Activated CD8-positive, alpha-beta T cell treated with anti-CD3 and anti-CD28 coated beads, Interleukin-2, amount 10 ng/mL, durations not matched to agents 7 days and 5 days (primary cell): ENCODE measurements around the gene KRTAP2-2. TPM values are rescaled to one million over a fixed set of nuclear protein-coding genes. Genes with fewer than 3 reads are reported as not detected.

Experiments used
- ATAC-seq: fragments of 150-1000 bp; cut with Tn5 transposase; one replicate; pipeline ENCODE4 v1.10.0; 2021; ENCODE audit warnings: moderate library complexity
- CTCF ChIA-PET: fragments of 350-600 bp; sonication (Branson Sonifier 250); formaldehyde crosslinking; loops from one replicate; lab custom pipeline; 2021; ENCODE audit warnings: antibody characterized with exemption; lab: Charles Lee
- POLR2A ChIA-PET: fragments of 350-600 bp; sonication (Branson Sonifier 250); formaldehyde crosslinking; loops from one replicate; lab custom pipeline; 2021; ENCODE audit warnings: antibody characterized with exemption; lab: Charles Lee
- DNase-seq: peaks from one replicate; pipeline ENCODE4 v3.0.0-alpha.2; 2020
- H3K27ac Mint-ChIP-seq: one replicate; pipeline ENCODE4 v1.8.0; 2021; ENCODE audit warnings: mild to moderate bottlenecking, mixed read lengths
- H3K27me3 Mint-ChIP-seq: one replicate; pipeline ENCODE4 v1.8.0; 2021; ENCODE audit warnings: low read depth, mixed read lengths
- H3K36me3 Mint-ChIP-seq: one replicate; pipeline ENCODE4 v1.8.0; 2021; ENCODE audit warnings: low read depth, mixed read lengths
- H3K4me1 Mint-ChIP-seq: one replicate; pipeline ENCODE4 v1.8.0; 2021; ENCODE audit warnings: low read depth, mixed read lengths
- H3K4me3 Mint-ChIP-seq: one replicate; pipeline ENCODE4 v1.8.0; 2021; ENCODE audit warnings: mild to moderate bottlenecking, mixed read lengths
- H3K9me3 Mint-ChIP-seq: one replicate; pipeline ENCODE4 v1.8.0; 2022; ENCODE audit warnings: mixed read lengths; ENCODE audit not compliant: insufficient read depth
- total RNA-seq, 2 experiments: library from RNA; stranded (reverse); gene quantifications; one replicate each; pipeline ENCODE4 v1.2.3, GENCODE V29; 2021

Gene KRTAP2-2
- total RNA-seq, 2 experiments from 2014 or later = not detected

DNA sequence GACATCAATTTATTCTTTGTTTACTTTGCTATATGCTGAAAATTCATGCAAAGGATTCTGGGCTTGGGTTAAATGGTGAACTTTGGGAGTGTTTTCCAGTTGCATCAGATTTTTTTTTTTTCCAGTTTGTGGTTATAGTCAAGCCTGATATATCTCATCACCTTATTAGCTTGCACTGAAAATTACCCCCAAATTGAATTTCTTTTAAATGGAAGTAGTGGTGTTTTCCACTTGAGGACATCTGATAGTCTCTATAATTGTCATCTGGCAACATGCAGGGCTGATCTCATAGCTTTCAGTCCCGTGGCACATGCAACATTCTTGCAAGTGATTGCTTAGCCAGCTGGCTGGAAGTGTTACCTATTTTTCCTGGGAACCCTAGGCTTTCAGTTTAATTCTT, 41.4 kb downstream of the KRTAP2-2 start:
- DNase-seq (no peak), ATAC-seq (no peak)
- Mint-ChIP-seq H3K27me3 (peaks cover 10% of the 10 kb centered on the region), H3K9me3 (no peaks in the 10 kb centered on the region), H3K27ac (no peak overlapping the region), H3K36me3 (no peaks in the 10 kb centered on the region), H3K4me3 (no peak overlapping the region), H3K4me1 (no peaks in the 10 kb centered on the region)
- CTCF ChIA-PET = no interaction called here
- POLR2A ChIA-PET = no interaction called here

DNA sequence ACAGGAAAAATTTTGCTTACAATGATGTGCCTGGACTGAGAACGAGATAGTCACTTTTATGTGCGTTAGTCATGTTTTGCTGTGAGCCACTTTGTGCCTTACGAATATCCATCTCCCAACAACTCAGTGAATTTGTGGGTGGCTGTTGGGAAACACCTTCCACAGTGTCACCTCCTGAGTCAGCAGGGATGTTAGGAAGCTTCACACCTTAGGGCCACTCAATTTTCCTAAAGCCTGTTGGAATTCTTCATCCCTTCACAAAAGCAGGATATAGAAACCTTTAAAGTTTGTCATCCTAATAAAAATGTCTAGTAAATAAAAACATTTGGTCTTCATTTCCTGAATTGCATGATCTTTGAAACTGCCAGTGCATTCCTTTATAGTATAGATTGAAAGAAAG, 41.8 kb downstream of the KRTAP2-2 start:
- Mint-ChIP-seq H3K36me3 (no peaks in the 10 kb centered on the region), H3K27me3 (peaks cover 10% of the 10 kb centered on the region), H3K27ac (no peak overlapping the region), H3K4me1 (no peaks in the 10 kb centered on the region), H3K9me3 (no peaks in the 10 kb centered on the region), H3K4me3 (no peak overlapping the region)
- DNase-seq = no peak
- CTCF ChIA-PET = no interaction called here
- no peak for ATAC-seq
- POLR2A ChIA-PET = no interaction called here

- no peaks in the 10 kb centered on the region for H3K4me1 Mint-ChIP-seq
- no peaks in the 10 kb centered on the region for H3K36me3 Mint-ChIP-seq
- ATAC-seq = no peak
- peaks cover 10% of the 10 kb centered on the region for H3K27me3 Mint-ChIP-seq
- no peak overlapping the region for H3K27ac Mint-ChIP-seq
- H3K4me3 Mint-ChIP-seq = no peak overlapping the region
- DNase-seq = no peak
- H3K9me3 Mint-ChIP-seq = no peaks in the 10 kb centered on the region
- POLR2A ChIA-PET = no interaction called here
- CTCF ChIA-PET = no interaction called here
These were observed 42.5 kb downstream of the KRTAP2-2 start for GRCh38 chr17:41012326-41013120.

GRCh38 chr17:41010441-41010840, 44.6 kb downstream of the KRTAP2-2 start:
- ATAC-seq = no peak
- no peaks in the 10 kb centered on the region for H3K9me3 Mint-ChIP-seq
- DNase-seq = no peak
- no peak overlapping the region for H3K27ac Mint-ChIP-seq
- no peaks in the 10 kb centered on the region for H3K4me1 Mint-ChIP-seq
- H3K36me3 Mint-ChIP-seq = no peaks in the 10 kb centered on the region
- H3K27me3 Mint-ChIP-seq = peaks cover 10% of the 10 kb centered on the region
- ChIA-PET CTCF (no interaction called here), POLR2A (interaction anchor here (0.6 kb wide), 1 partner anchor 14 kb away, joined by 3 read pairs; no protein-coding TSS in a partner anchor)
- H3K4me3 Mint-ChIP-seq = no peak overlapping the region

- Mint-ChIP-seq H3K27ac (no peak overlapping the region), H3K4me1 (no peaks in the 10 kb centered on the region), H3K27me3 (peaks cover 10% of the 10 kb centered on the region), H3K9me3 (no peaks in the 10 kb centered on the region), H3K4me3 (no peak overlapping the region), H3K36me3 (no peaks in the 10 kb centered on the region)
- ChIA-PET CTCF (interaction anchor here (1.0 kb wide), 1 partner anchor 206 kb away, joined by 3 read pairs; no protein-coding TSS in a partner anchor), POLR2A (interaction anchor here (0.6 kb wide), 1 partner anchor 13 kb away, joined by 3 read pairs; no protein-coding TSS in a partner anchor)
- DNase-seq = no peak
- ATAC-seq = no peak
These were observed 45.1 kb downstream of the KRTAP2-2 start for GRCh38 chr17:41009936-41010335.

DNA sequence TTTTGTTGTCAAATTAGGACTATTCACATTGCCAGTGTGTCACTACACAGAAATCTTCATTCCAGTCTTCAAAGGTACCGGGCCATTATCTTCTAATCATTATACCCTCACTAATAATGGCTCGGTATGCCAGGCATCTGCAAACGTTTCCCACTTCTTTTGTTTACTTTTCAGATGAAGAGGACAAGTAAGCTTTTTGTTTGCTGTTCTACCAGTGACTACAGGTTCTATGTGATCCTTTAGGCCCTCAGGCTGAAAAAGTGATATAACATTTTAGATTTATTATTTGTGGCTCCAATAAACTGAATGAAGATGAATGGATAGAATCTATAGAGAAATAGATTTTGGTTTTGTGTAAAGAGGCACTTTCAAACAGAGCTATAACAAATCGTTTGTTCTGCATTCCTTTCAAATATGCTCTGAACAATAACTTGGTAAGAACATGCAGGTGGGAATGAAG, 45.7 kb downstream of the KRTAP2-2 start:
- ChIA-PET CTCF (interaction anchor here (1.0 kb wide), 1 partner anchor 205 kb away, joined by 3 read pairs; no protein-coding TSS in a partner anchor), POLR2A (no interaction called here)
- no peak overlapping the region for H3K27ac Mint-ChIP-seq

DNA sequence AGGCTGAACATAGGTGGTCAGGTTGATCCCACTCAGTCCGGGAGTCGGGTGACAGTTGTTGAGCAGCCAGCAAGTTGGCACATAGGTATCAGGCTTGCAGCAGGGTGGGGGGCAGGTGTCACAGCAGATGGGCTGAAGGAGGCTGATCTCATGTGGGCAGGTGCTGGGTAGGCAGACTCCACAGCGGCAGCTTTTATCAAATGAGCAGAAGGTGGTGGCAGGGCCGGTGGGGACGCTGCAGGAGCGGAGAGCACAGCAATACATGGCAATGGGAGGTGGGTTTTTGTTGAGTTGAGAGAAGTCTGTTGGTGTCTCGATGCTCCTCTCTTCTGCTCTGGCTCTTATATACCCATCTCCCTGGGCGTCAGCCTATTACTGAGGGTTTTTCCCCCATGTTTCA, 46.2 kb downstream of the KRTAP2-2 start, which contains the start of gene KRTAP3-1:
TSS of gene KRTAP3-1 (minus strand) at position 318 of the 400 bp plus-strand sequence. CDS start at position 264, 54 bp downstream.
- ChIA-PET POLR2A (no interaction called here), CTCF (no interaction called here)
- H3K27ac Mint-ChIP-seq = no peak within 1 kb of the TSS
- H3K36me3 Mint-ChIP-seq = no peaks in the 10 kb centered on the region
- H3K9me3 Mint-ChIP-seq = no peaks in the 10 kb centered on the region
- H3K4me3 Mint-ChIP-seq = no peak within 1 kb of the TSS
- H3K4me1 Mint-ChIP-seq = no peaks in the 10 kb centered on the region
- no peak for ATAC-seq
- no peak for DNase-seq
- H3K27me3 Mint-ChIP-seq = peaks cover 7% of the 10 kb centered on the region

More for the DNA sequence above, 45.7 kb downstream of the KRTAP2-2 start:
- no peak for ATAC-seq
- no peaks in the 10 kb centered on the region for H3K36me3 Mint-ChIP-seq
- H3K27me3 Mint-ChIP-seq = peaks cover 7% of the 10 kb centered on the region
- no peak overlapping the region for H3K4me3 Mint-ChIP-seq
- H3K4me1 Mint-ChIP-seq = no peaks in the 10 kb centered on the region
- H3K9me3 Mint-ChIP-seq = no peaks in the 10 kb centered on the region
- DNase-seq = no peak

Other genes with a start within 250 kb of the KRTAP2-2 start
- 10 to 100 TPM; 26.9 to 28.2 TPM for gene KRT10, start 232.6 kb downstream of the KRTAP2-2 start, total RNA-seq
- gene KRT12, start 188.0 kb downstream of the KRTAP2-2 start, total RNA-seq = not detected
- not detected for gene KRT20, start 170.0 kb downstream of the KRTAP2-2 start, total RNA-seq
- not detected for gene KRT23, start 117.6 kb downstream of the KRTAP2-2 start, total RNA-seq
- gene KRT39, start 88.3 kb downstream of the KRTAP2-2 start, total RNA-seq = not detected
- not detected for gene KRT40, start 70.9 kb downstream of the KRTAP2-2 start, total RNA-seq
- gene KRTAP3-3, start 61.1 kb downstream of the KRTAP2-2 start, total RNA-seq = not detected
- not detected for gene KRTAP3-2, start 55.3 kb downstream of the KRTAP2-2 start, total RNA-seq
- gene KRTAP3-1, start 46.1 kb downstream of the KRTAP2-2 start, total RNA-seq = not detected
- gene KRTAP1-5, start 28.0 kb downstream of the KRTAP2-2 start, total RNA-seq = not detected
- gene KRTAP1-4, start 25.0 kb downstream of the KRTAP2-2 start, total RNA-seq = not detected
- not detected for gene KRTAP1-3, start 20.4 kb downstream of the KRTAP2-2 start, total RNA-seq
- gene KRTAP1-1, start 13.8 kb downstream of the KRTAP2-2 start, total RNA-seq = not detected
- gene KRTAP2-1, start 7.9 kb downstream of the KRTAP2-2 start, total RNA-seq = not detected
- gene KRTAP2-3, start 4.9 kb upstream of the KRTAP2-2 start, total RNA-seq = not detected
- not detected for gene KRTAP2-4, start 10.6 kb upstream of the KRTAP2-2 start, total RNA-seq
- not detected for gene KRTAP4-7, start 28.9 kb upstream of the KRTAP2-2 start, total RNA-seq
- not detected for gene KRTAP4-8, start 42.9 kb upstream of the KRTAP2-2 start, total RNA-seq
- gene KRTAP4-16, start 47.0 kb upstream of the KRTAP2-2 start, total RNA-seq = not detected
- gene KRTAP4-9, start 50.2 kb upstream of the KRTAP2-2 start, total RNA-seq = not detected
- gene KRTAP4-11, start 63.1 kb upstream of the KRTAP2-2 start, total RNA-seq = not detected
- gene KRTAP4-12, start 69.0 kb upstream of the KRTAP2-2 start, total RNA-seq = not detected
- not detected for gene KRTAP4-6, start 85.3 kb upstream of the KRTAP2-2 start, total RNA-seq
- not detected for gene KRTAP4-5, start 94.6 kb upstream of the KRTAP2-2 start, total RNA-seq
- not detected for gene KRTAP4-4, start 105.5 kb upstream of the KRTAP2-2 start, total RNA-seq
- not detected for gene KRTAP4-3, start 113.0 kb upstream of the KRTAP2-2 start, total RNA-seq
- gene KRTAP4-2, start 123.0 kb upstream of the KRTAP2-2 start, total RNA-seq = not detected
- not detected for gene KRTAP4-1, start 129.7 kb upstream of the KRTAP2-2 start, total RNA-seq
- gene KRTAP9-1, start 134.7 kb upstream of the KRTAP2-2 start, total RNA-seq = not detected
- not detected for gene KRTAP9-2, start 171.4 kb upstream of the KRTAP2-2 start, total RNA-seq
- gene KRTAP9-3, start 177.2 kb upstream of the KRTAP2-2 start, total RNA-seq = not detected
- gene KRTAP9-8, start 182.8 kb upstream of the KRTAP2-2 start, total RNA-seq = not detected
- not detected for gene KRTAP9-4, start 194.5 kb upstream of the KRTAP2-2 start, total RNA-seq
- not detected for gene KRTAP9-9, start 200.2 kb upstream of the KRTAP2-2 start, total RNA-seq
- gene KRTAP9-6, start 210.1 kb upstream of the KRTAP2-2 start, total RNA-seq = not detected
- not detected for gene KRTAP9-7, start 220.5 kb upstream of the KRTAP2-2 start, total RNA-seq
- not detected for gene KRTAP29-1, start 247.6 kb upstream of the KRTAP2-2 start, total RNA-seq